Measurements from ENCODE around the gene VNN1. TPM values are rescaled to one million over a fixed set of nuclear protein-coding genes. Genes with fewer than 3 reads are reported as not detected.

The VNN1 gene
- total RNA-seq, 1 donor from 2014 or later = 1.4 TPM

Other genes with a start within 250 kb of the VNN1 start
- 33.5 TPM for gene STX7, start 200.9 kb downstream of the VNN1 start, total RNA-seq (ENCODE audit: insufficient read depth, low replicate concordance)
- gene TAAR9, start 175.8 kb downstream of the VNN1 start, total RNA-seq (ENCODE audit: insufficient read depth, low replicate concordance) = not detected
- gene TAAR8, start 161.4 kb downstream of the VNN1 start, total RNA-seq (ENCODE audit: insufficient read depth, low replicate concordance) = not detected
- gene TAAR6, start 143.7 kb downstream of the VNN1 start, total RNA-seq (ENCODE audit: insufficient read depth, low replicate concordance) = not detected
- gene TAAR5, start 124.3 kb downstream of the VNN1 start, total RNA-seq (ENCODE audit: insufficient read depth, low replicate concordance) = not detected
- 2.4 TPM for gene TAAR2, start 89.8 kb downstream of the VNN1 start, total RNA-seq (ENCODE audit: insufficient read depth, low replicate concordance)
- gene TAAR1, start 54.9 kb downstream of the VNN1 start, total RNA-seq (ENCODE audit: insufficient read depth, low replicate concordance) = not detected
- 3.1 TPM for gene VNN2, start 43.8 kb upstream of the VNN1 start, total RNA-seq (ENCODE audit: insufficient read depth, low replicate concordance)
- gene SLC18B1, start 84.6 kb upstream of the VNN1 start, total RNA-seq (ENCODE audit: insufficient read depth, low replicate concordance) = 4.1 TPM
- gene RPS12, start 100.5 kb upstream of the VNN1 start, total RNA-seq (ENCODE audit: insufficient read depth, low replicate concordance) = 873 TPM

All from umbilical cord (tissue), 1 donor.